Glomerular visceral epithelial cell (primary cell): ENCODE results near the gene BAZ2B.
"Not testable (repeated sequence)": the region's sequence is repeated elsewhere in the genome, so short reads cannot be mapped to it uniquely, and the experiment has no call there.

Experiments used
- DNase-seq: peaks from one replicate; pipeline ENCODE4 v3.0.0-alpha.2; 2016; ENCODE audit errors: extremely low spot score

The BAZ2B gene

GRCh38 chr2:159535261-159535660, 81.1 kb downstream of the BAZ2B start:
- not testable (repeated sequence) for DNase-seq

DNA sequence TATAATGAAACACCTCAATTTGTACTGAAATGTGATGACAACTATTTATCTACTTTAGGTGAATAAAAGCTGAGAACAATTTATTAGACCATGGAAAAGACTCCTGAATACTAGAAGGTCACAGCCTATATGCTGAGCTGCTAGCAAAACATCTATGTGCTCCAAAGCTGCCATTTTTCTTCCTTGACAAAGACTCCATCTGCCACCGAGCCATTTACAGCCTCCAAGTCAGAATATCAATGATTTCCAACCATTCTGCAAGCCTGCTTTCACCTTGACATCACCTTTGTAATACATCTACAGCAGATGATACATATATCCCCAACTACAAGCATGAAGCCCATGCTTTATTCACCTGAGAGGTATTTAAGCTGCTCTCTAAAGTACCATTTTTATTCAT, 84.9 kb downstream of the BAZ2B start:
- no peak for DNase-seq

- no peak for DNase-seq
These were observed 89.9 kb downstream of the BAZ2B start for GRCh38 chr2:159526433-159526832.

GRCh38 chr2:159525012-159525411, 91.3 kb downstream of the BAZ2B start:
- no peak for DNase-seq

GRCh38 chr2:159521272-159521671, 95.1 kb downstream of the BAZ2B start:
- no peak for DNase-seq

DNA sequence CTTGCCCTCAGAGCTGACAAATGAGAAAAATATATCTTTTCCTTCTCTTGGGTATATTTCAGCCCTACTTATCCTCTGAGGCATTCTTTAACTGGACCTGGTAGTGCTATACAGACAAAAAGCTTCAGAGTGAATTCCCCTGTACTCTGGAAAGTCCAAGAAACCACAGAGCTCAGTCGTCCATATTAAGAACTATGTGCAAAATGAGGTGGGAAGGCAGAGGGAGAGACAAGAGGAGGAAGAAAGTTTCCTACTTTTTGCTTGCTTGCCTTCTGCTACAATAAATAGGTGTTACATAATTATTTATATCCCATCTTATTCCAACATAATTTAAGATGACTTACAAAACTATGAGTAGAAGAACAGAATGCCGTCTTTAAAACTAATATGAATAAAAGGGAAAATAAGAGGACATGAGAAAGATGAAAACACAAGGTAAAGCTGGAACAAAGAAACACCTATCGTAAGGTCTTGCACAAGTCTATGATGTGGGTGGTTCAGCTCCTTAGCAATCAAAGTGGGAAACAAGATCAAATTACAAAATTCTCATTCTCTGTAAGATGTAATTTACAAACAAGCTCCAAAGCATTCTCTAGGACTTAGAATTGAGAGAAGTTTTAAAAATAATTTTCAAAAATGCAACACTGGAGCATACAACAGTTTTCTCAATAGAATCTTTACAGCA, 97.9 kb downstream of the BAZ2B start:
- DNase-seq = peak; percentile 50

DNA sequence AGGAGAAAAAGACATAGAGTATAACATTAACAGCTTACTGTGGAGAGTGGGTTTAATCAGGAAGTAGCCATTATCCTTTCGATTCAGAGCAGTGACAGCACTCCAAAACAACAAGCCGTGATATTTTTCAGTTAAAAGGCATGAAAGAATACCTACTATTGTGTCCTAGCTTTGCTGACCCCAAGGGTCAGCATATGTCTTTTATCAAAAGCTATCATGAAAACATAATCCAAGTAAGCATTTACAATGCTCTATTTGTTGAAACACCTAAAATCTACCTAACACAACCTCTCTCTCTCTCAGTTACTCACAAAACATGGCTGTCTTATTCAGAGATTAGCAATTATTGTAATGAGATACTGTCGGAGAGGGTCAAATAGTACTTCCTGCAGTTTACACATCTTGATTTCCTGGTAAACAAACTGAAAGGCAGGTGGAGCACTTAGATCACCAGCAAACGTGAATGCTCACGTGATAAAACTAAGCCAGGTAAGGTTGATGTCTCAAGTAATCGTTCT, 100.0 kb downstream of the BAZ2B start:
- DNase-seq = peak; percentile 49

DNA sequence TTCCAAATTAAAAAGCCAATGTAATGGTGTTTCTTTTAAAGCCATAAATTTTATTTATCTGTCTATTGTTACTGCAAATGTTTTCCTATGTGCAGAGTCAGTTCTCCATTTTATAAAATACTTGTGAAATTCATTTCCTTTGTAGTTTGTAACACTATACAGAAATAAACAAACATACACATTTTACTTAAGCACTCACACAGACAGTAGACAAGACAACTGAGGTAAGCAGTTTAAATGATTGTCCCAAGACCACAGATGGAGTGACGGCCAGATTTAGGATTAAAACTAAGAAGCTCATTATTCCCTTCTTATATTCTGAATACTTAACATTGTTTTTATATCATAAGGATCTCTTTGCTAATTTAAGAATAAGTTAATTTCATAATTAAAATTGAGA, 100.9 kb downstream of the BAZ2B start:
- DNase-seq = no peak

- DNase-seq = no peak
These were observed 102.6 kb downstream of the BAZ2B start for GRCh38 chr2:159513745-159514144.

DNA sequence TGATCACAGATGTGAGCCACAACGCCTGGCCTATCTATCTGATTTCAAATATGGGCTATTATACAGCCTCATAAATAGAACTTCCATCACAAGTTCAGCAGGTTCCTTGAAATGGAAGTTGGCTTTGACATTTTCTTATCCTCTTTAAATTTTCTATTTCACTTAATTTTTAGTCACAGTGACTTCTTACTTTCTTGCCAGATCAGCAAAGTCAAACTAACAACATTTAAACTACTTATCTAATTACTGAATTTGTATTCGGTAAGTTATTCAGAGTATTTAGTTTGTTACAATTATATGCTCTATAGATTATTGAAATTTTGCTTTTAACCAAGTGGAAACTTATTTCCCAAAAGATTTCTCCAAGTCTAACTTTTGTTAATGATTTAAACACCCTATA, 108.2 kb downstream of the BAZ2B start:
- no peak for DNase-seq

- DNase-seq = peak; percentile 26
These were observed 109.4 kb downstream of the BAZ2B start for GRCh38 chr2:159506764-159507440.

- no peak for DNase-seq
These were observed 110.1 kb downstream of the BAZ2B start for GRCh38 chr2:159506202-159506601.

- no peak for DNase-seq
These were observed 111.2 kb downstream of the BAZ2B start for GRCh38 chr2:159505196-159505595.

GRCh38 chr2:159501743-159502142, 114.6 kb downstream of the BAZ2B start:
- no peak for DNase-seq

DNA sequence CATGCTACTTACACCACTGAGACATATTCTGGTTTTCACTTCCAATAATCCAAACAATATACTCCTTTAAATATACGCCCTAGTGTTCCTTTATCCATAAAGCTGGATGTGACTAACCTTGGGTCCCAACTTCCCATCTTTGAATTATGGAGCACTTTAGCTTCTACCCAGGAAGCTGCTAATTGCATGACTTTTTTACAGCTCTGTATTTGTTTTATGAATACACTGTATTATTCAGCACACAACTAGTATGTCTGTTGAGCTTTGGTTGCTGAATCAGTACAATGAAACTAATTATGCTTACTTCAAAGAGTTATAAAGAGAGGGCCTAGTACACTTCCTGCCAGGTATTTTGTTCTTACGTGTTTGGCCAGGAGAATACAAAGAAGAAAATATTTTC, 118.5 kb downstream of the BAZ2B start:
- no peak for DNase-seq

DNA sequence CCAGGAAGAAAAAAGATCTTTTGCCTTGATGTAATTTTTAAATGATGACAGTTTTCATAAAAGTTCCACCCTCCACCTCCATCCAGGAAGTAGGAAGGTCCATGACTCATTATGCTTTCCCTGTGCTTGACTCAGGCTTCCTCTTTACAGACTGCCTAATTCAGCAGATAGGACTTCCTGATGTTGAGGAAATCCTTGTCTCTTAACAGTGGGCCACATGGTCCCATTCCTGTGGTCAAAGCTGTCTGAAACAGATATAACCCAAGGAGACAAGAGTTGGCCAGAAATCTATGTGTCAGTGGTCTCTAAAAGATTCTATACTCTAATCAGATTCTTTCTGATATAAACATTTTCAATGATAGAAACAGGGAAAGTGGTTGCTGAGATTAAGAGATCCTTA, 119.1 kb downstream of the BAZ2B start:
- DNase-seq = peak; percentile 81

GRCh38 chr2:159489476-159489875, 126.9 kb downstream of the BAZ2B start:
- no peak for DNase-seq

DNA sequence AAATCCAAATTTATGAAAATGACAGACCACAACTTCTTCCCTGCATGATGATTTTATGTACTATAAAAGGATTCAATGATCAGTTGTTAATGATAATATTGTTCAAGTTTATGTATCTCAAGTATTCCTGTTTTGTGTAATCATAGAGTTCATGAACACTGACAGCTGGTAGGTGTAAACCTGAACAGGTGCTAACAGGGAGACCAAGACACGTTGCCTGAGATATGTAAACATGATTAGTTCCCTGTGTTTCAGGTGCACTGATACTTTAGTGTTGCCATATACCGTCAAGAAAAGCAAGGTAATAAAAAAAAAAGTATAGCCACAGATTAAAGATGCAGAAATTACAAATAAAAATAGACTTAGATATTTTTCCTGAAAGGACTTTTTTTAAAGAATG, 131.8 kb downstream of the BAZ2B start:
- DNase-seq = no peak

DNA sequence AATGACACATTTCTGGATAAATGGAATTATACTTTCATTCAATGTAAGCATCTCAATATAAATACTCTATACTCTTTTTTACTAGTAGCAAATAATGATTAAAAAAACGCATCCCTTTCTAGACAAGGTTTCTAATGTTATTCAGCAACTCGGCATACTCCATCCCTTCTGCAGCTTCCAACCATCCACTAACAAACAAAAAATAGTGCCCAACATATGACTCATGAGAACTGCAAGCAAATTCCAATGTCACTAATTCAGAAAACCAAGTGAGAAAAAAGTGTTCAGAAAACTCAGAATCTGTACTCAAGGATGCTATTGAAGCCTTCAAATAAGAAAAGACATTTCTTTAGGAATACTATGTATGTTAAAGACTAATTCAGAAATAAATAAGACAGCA, 140.0 kb downstream of the BAZ2B start:
- no peak for DNase-seq

DNA sequence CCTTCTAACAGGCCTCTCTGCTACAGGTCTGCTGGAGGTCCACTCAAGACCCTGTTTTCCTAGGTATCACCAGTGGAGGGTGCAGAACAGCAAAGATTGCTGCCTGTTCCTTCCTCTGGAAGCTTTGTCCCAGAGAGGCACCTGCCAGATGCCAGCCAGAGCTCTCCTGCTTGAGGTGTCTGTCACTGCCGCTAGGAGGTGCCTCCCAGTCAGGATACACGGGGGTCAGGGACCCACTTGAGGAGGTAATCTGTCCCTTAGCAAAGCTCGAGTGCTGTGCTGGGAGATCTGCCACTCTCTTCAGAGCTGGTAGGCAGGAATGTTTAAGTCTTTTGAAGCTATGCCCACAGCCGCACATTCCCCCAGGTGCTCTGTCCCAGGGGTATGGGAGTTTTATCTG, 140.6 kb downstream of the BAZ2B start:
- DNase-seq = no peak

DNA sequence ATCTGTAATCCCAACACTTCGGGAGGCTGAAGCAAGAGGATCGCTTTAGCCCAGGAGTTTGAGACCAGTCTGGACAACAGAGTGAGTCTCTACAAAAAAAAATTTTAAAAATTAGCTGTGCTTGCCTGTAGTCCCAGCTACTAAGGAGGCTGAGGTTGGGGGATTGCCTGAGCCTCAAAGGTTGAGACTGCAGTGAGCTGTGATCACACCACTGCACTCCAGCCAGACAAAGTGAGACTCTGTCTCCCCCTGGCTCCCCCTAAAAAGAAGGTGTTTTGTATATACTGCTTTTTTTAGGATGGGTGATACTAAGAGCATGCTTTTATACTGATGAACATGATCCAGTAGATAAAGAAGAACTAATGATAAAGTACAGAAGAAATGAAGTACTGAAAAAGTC, 145.0 kb downstream of the BAZ2B start:
- DNase-seq = no peak

- DNase-seq = no peak
These were observed 148.1 kb downstream of the BAZ2B start for GRCh38 chr2:159468257-159468656.

DNA sequence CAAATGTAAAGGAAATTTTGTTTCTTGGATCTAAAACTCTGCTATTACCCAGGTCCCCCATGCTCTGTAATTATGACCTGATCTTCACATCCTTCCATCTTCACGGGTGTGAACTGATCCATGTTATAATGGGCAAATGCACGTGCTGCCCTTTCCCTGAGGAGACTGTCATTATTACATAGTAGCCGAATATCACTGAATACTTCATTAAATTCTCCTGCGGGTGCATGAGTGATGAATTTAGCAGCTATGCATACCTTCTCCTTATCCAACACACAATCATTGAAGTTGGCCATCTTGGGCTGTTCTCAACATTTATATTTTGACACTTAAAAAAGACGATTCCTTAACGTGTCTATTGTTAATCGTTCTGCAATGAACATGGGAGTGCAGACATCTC, 153.4 kb downstream of the BAZ2B start:
- no peak for DNase-seq
